H1 (cell line): Measurements from ENCODE around the gene B9D2. TPM values are rescaled to one million over a fixed set of nuclear protein-coding genes. Genes with fewer than 3 reads are reported as not detected.

Source experiments
- CTCF ChIA-PET: fragments of 300-600 bp; sonication (Branson Sonifier 250); formaldehyde crosslinking; loops from one replicate; lab custom pipeline; 2021; ENCODE audit not compliant: partially characterized antibody; lab: Charles Lee
- POLR2A ChIA-PET: fragments of 300-600 bp; sonication (Branson Sonifier 250); formaldehyde crosslinking; loops from one replicate; lab custom pipeline; 2021; ENCODE audit warnings: inconsistent platforms; ENCODE audit not compliant: partially characterized antibody; lab: Charles Lee
- DNase-seq, 2 experiments: peaks; one replicate each; pipeline versions ENCODE4 v3.0.0 to v3.0.0-alpha.2; 2010 to 2022; ENCODE audit warnings: low spot score in 2 of 2, low read depth in 1 of 2, mixed read lengths in 1 of 2
- FAIRE-seq: peaks from 2 replicates; lab custom pipeline; 2011; peaks lifted over from hg19 to GRCh38; lab: Jason Lieb, UNC
- H2AFZ ChIP-seq: 2 replicates; pipeline ENCODE4 v1.8.1; 2012; ENCODE audit warnings: low read length, inconsistent platforms
- H2AK5ac ChIP-seq: 2 replicates; pipeline ENCODE4 v1.6.1; 2013; ENCODE audit warnings: low read depth, low read length
- H2BK120ac ChIP-seq: replicated peaks from 2 replicates; pipeline ENCODE3; 2013; ENCODE audit warnings: low read depth, low read length, inconsistent platforms
- H2BK12ac ChIP-seq: 2 replicates; pipeline ENCODE4 v1.6.1; 2013; ENCODE audit warnings: low read depth, low read length
- H2BK15ac ChIP-seq: 2 replicates; pipeline ENCODE4 v1.6.1; 2013; ENCODE audit warnings: low read length
- H2BK20ac ChIP-seq: 2 replicates; pipeline ENCODE4 v1.6.1; 2013; ENCODE audit warnings: low read length
- H2BK5ac ChIP-seq: 2 replicates; pipeline ENCODE4 v1.6.1; 2013; ENCODE audit warnings: low read depth, low read length
- H3K14ac ChIP-seq: 2 replicates; pipeline ENCODE4 v1.6.1; 2013; ENCODE audit warnings: inconsistent platforms; ENCODE audit not compliant: insufficient read length
- H3K18ac ChIP-seq: 2 replicates; pipeline ENCODE4 v1.6.1; 2013; ENCODE audit warnings: low read length; ENCODE audit errors: extremely low read depth
- H3K23ac ChIP-seq: 2 replicates; pipeline ENCODE4 v1.6.1; 2013; ENCODE audit warnings: inconsistent platforms; ENCODE audit not compliant: insufficient read length
- H3K23me2 ChIP-seq: 2 replicates; pipeline ENCODE4 v1.6.1; 2013; ENCODE audit warnings: low read depth, low read length
- H3K27ac ChIP-seq: 2 replicates; pipeline ENCODE4 v1.6.1; 2011; ENCODE audit warnings: low read depth, low read length, inconsistent platforms
- H3K27me3 ChIP-seq, 4 experiments: replicated peaks in 1 of 4; 1 replicate in 1 of 4; 2 replicates in 3 of 4; pipeline versions ENCODE4 v1.6.1 to v1.8.1; 2011 to 2013; ENCODE audit warnings: low read length in 3 of 4, mild to moderate bottlenecking in 3 of 4, inconsistent platforms in 2 of 4, mixed read lengths in 2 of 4, moderate library complexity in 1 of 4; ENCODE audit not compliant: control insufficient read depth in 3 of 4, insufficient read depth in 3 of 4; ENCODE audit errors: extremely low read depth in 1 of 4
- H3K36me3 ChIP-seq, 4 experiments: 2 replicates each; pipeline versions ENCODE4 v1.6.1 to v1.8.1; 2011 to 2013; ENCODE audit warnings: mild to moderate bottlenecking in 4 of 4, low read length in 3 of 4, moderate library complexity in 2 of 4, control low read depth in 1 of 4, inconsistent platforms in 1 of 4; ENCODE audit not compliant: insufficient read depth in 4 of 4, control insufficient read depth in 2 of 4
- H3K4ac ChIP-seq: replicated peaks from 2 replicates; pipeline ENCODE3; 2013; ENCODE audit warnings: low read length, low read depth, mixed read lengths, inconsistent platforms; ENCODE audit not compliant: insufficient read length
- H3K4me1 ChIP-seq, 4 experiments: replicated peaks in 1 of 4; 1 replicate in 1 of 4; 2 replicates in 3 of 4; pipeline versions ENCODE4 v1.6.1 to v1.8.1; 2011 to 2013; ENCODE audit warnings: low read length in 3 of 4, inconsistent platforms in 2 of 4, mixed read lengths in 1 of 4; ENCODE audit not compliant: insufficient read depth in 4 of 4, control insufficient read depth in 3 of 4
- H3K4me2 ChIP-seq, 2 experiments: 2 replicates each; pipeline versions ENCODE4 v1.6.1 to v1.8.1; 2011 to 2013; ENCODE audit warnings: low read depth in 2 of 2, low read length in 2 of 2, control low read depth in 1 of 2, inconsistent platforms in 1 of 2, mild to moderate bottlenecking in 1 of 2; ENCODE audit not compliant: insufficient read depth in 1 of 2
- H3K4me3 ChIP-seq, 4 experiments: fragments of 200-600, 300-600 bp in 1 of 4; sonication (generic), shearing (Covaris generic), sonication (Bioruptor Twin) in 1 of 4; 2 replicates each; pipeline versions ENCODE4 v1.5.1 to v1.8.1; 2011 to 2016; ENCODE audit warnings: low read length in 4 of 4, low read depth in 3 of 4, control low read depth in 2 of 4, inconsistent platforms in 2 of 4, mild to moderate bottlenecking in 2 of 4, mixed read lengths in 1 of 4, moderate library complexity in 1 of 4; ENCODE audit not compliant: insufficient read depth in 2 of 4; ENCODE audit errors: extremely low read depth in 1 of 4
- H3K56ac ChIP-seq: replicated peaks from 2 replicates; pipeline ENCODE3; 2013; ENCODE audit warnings: low read depth, mild to moderate bottlenecking, mixed read lengths, low read length, inconsistent platforms; ENCODE audit not compliant: insufficient read length
- H3K79me1 ChIP-seq: 2 replicates; pipeline ENCODE4 v1.6.1; 2013; ENCODE audit warnings: low read depth, low read length, control low read depth
- H3K79me2 ChIP-seq, 2 experiments: 2 replicates each; pipeline versions ENCODE4 v1.6.1 to v1.8.1; 2012 to 2013; ENCODE audit warnings: low read length in 2 of 2, mild to moderate bottlenecking in 2 of 2, inconsistent platforms in 1 of 2; ENCODE audit not compliant: insufficient read depth in 2 of 2, control insufficient read depth in 1 of 2
- H3K9ac ChIP-seq, 4 experiments: replicated peaks in 1 of 4; 1 replicate in 1 of 4; 2 replicates in 3 of 4; pipeline versions ENCODE4 v1.6.1 to v1.8.1; 2011 to 2013; ENCODE audit warnings: low read depth in 3 of 4, low read length in 3 of 4, control low read depth in 2 of 4, mild to moderate bottlenecking in 2 of 4, moderate library complexity in 2 of 4, inconsistent platforms in 1 of 4; ENCODE audit errors: extremely low read depth in 1 of 4
- H3K9me3 ChIP-seq, 2 experiments: 2 replicates each; pipeline versions ENCODE4 v1.6.1 to v1.8.1; 2012 to 2013; ENCODE audit warnings: mild to moderate bottlenecking in 2 of 2, moderate library complexity in 2 of 2, control low read depth in 1 of 2, inconsistent platforms in 1 of 2, low read depth in 1 of 2, low read length in 1 of 2, mixed read lengths in 1 of 2; ENCODE audit not compliant: insufficient read depth in 2 of 2
- H4K20me1 ChIP-seq, 2 experiments: replicated peaks in 1 of 2; 2 replicates each; pipeline versions ENCODE3 to v1.8.1; 2011 to 2013; ENCODE audit warnings: inconsistent platforms in 2 of 2, low read length in 2 of 2, mild to moderate bottlenecking in 1 of 2; ENCODE audit not compliant: insufficient read depth in 2 of 2, control insufficient read depth in 1 of 2
- H4K5ac ChIP-seq: 2 replicates; pipeline ENCODE4 v1.6.1; 2013; ENCODE audit warnings: low read length, low read depth, mixed read lengths, inconsistent platforms; ENCODE audit not compliant: insufficient read length
- H4K8ac ChIP-seq: 2 replicates; pipeline ENCODE4 v1.8.0; 2013; ENCODE audit warnings: mild to moderate bottlenecking, moderate library complexity, low read length, inconsistent platforms; ENCODE audit not compliant: insufficient read depth; ENCODE audit errors: extremely low read depth
- H4K91ac ChIP-seq: replicated peaks from 2 replicates; pipeline ENCODE3; 2013; ENCODE audit warnings: low read length, mixed read lengths, inconsistent platforms; ENCODE audit not compliant: insufficient read length
- KDM4A ChIP-seq: IDR thresholded peaks from one replicate; pipeline ENCODE4 v1.7.1; 2012; ENCODE audit warnings: low read depth, mild to moderate bottlenecking, moderate library complexity, low read length, inconsistent platforms; ENCODE audit not compliant: severe bottlenecking
- MAX ChIP-seq: IDR thresholded peaks from 2 replicates; pipeline ENCODE4 v1.6.1; 2012; ENCODE audit warnings: inconsistent platforms
- SP2 ChIP-seq: IDR thresholded peaks from 2 replicates; pipeline ENCODE4 v1.6.1; 2012; ENCODE audit warnings: mild to moderate bottlenecking, low read length, inconsistent platforms
- WGBS, 2 experiments: shearing (Covaris generic) in 1 of 2; methylation state at CpG; one replicate each; pipeline versions ENCODE4 v1.1.6 to v1.1.7; 2013 to 2015; ENCODE audit warnings: low lambda C conversion rate in 2 of 2, mixed read lengths in 2 of 2, inconsistent platforms in 1 of 2, low coverage in 1 of 2, missing lambda C conversion rate in 1 of 2; ENCODE audit not compliant: insufficient replicate concordance in 2 of 2, insufficient coverage in 1 of 2, insufficient read length in 1 of 2; ENCODE audit errors: extremely low coverage in 1 of 2, missing lambda C conversion rate in 1 of 2; 5-methylcytosine and 5-hydroxymethylcytosine counted together
- polyA plus RNA-seq, 7 experiments: library from polyadenylated mRNA; depleted of rRNA in 3 of 7; stranded (reverse) in 5 of 7; unstranded in 2 of 7; fragments of >200 nt in 5 of 7; fragments of 200-250 nt in 2 of 7; gene quantifications; 1 replicate in 5 of 7; 2 replicates in 1 of 7; 4 replicates in 1 of 7; pipeline versions ENCODE4 v1.2.1 to v1.2.3, GENCODE V29; 2011 to 2013; ENCODE audit warnings: missing spikeins in 2 of 7, mixed read lengths in 2 of 7
- total RNA-seq: library from RNA; stranded (reverse); fragmentation: NEBNext Ultra II Directional; extraction: Animal tissue kit (Norgen Biotek cat#: 25700); gene quantifications from 2 replicates; pipeline ENCODE4 v1.2.1, GENCODE V29; 2021

B9D2 gene
- total and polyA plus RNA-seq, 2 of the 8 experiments (the other 6 are each of a cell fraction or from before 2014, with no cell fraction given), result 4.9 to 6.3 TPM

- TF ChIP-seq SP2 (no peak), MAX (0 out of 2 replicates have a peak, but pooled peaks have one; percentile 11), KDM4A (peak; percentile 61)
- H2BK120ac ChIP-seq, result no peak overlapping the region
- H3K18ac ChIP-seq, result peak overlapping the region; percentile 32; the same call in 1 of the 2 replicates
- H2BK20ac ChIP-seq, result peak overlapping the region; percentile 61; the same call in 1 of the 2 replicates
- no peak overlapping the region for H3K23ac ChIP-seq
- ChIA-PET CTCF (interaction anchor here (0.6 to 2.0 kb wide), 4 partner anchors 9 to 181 kb away, joined by 3 to 7 read pairs (median 4); partner anchors contain the start of gene TGFB1), POLR2A (no interaction called here)
- H3K4ac ChIP-seq, result no peak overlapping the region
- no peak overlapping the region for H2AK5ac ChIP-seq
- WGBS, 2 experiments, result 23% methylated on average over 26 of the region's 47 CpGs; no CpG with 5 or more reads in 1 of the 2 experiments
- H3K9ac ChIP-seq, result no peak overlapping the region
- no peak overlapping the region; the same call in 1 of the 2 replicates for H2BK15ac ChIP-seq
- H3K56ac ChIP-seq, result no peak overlapping the region
- no peak overlapping the region for H3K14ac ChIP-seq
- no peaks in the 10 kb centered on the region for H3K79me2 ChIP-seq
- H3K4me1 ChIP-seq, result peaks cover 7 to 13% (median 11%) of the 10 kb centered on the region in 4 experiments
- H4K8ac ChIP-seq, result 0 out of 2 replicates have a peak overlapping the region, but pooled peaks have one; percentile 57
- no peaks in the 10 kb centered on the region for H3K36me3 ChIP-seq
- H3K9me3 ChIP-seq, result no peaks in the 10 kb centered on the region
- DNase-seq (no peak), FAIRE-seq (no peak)
- H3K4me2 ChIP-seq, result peak overlapping the region; percentile 67 to 72
- peaks cover 0 to 7% (median 0%) of the 10 kb centered on the region in 4 experiments; a peak in 3 of 7 replicates for H3K27me3 ChIP-seq
- H4K91ac ChIP-seq, result no peak overlapping the region
- H3K4me3 ChIP-seq, result peak overlapping the region; percentile 21 to 57 (median 30)
- peaks cover 0 to 2% of the 10 kb centered on the region in 2 experiments for H4K20me1 ChIP-seq
- H3K27ac ChIP-seq, result no peak overlapping the region
- H3K23me2 ChIP-seq, result peaks cover 6% of the 10 kb centered on the region
- no peak overlapping the region for H4K5ac ChIP-seq
- no peak overlapping the region for H2BK5ac ChIP-seq
- H2AFZ ChIP-seq, result no peak overlapping the region
- H2BK12ac ChIP-seq, result no peak overlapping the region
- no peaks in the 10 kb centered on the region for H3K79me1 ChIP-seq
Measured at GRCh38 chr19:41330946-41331678, 32.8 kb downstream of the B9D2 start.
